Right lobe of liver (tissue), 4 donors: ENCODE measurements around the gene THAP8.

Experiments
- POLR2A ChIP-seq: fragments of 450-650 bp; IDR thresholded peaks from one replicate; pipeline ENCODE4 v1.6.1; 2017; ENCODE audit warnings: antibody characterized with exemption, mild to moderate bottlenecking
- TF ChIP-seq, protein P1 (sequence below), 4 donors: fragments of 200-600 bp in 3 of 4; fragments of 450-650 bp in 1 of 4; IDR thresholded peaks; one replicate each; pipeline versions ENCODE4 v1.5.1 to v1.8.0; 2016 to 2022; ENCODE audit warnings: antibody characterized with exemption in 4 of 4, mild to moderate bottlenecking in 2 of 4
- donor health status: DM: no; HTN: no; CAD: no.
- donor health status: DM: no; HTN: no; CAD: no.
- donor health status: DM: no; HTN: yes; CAD: no.

DNA sequence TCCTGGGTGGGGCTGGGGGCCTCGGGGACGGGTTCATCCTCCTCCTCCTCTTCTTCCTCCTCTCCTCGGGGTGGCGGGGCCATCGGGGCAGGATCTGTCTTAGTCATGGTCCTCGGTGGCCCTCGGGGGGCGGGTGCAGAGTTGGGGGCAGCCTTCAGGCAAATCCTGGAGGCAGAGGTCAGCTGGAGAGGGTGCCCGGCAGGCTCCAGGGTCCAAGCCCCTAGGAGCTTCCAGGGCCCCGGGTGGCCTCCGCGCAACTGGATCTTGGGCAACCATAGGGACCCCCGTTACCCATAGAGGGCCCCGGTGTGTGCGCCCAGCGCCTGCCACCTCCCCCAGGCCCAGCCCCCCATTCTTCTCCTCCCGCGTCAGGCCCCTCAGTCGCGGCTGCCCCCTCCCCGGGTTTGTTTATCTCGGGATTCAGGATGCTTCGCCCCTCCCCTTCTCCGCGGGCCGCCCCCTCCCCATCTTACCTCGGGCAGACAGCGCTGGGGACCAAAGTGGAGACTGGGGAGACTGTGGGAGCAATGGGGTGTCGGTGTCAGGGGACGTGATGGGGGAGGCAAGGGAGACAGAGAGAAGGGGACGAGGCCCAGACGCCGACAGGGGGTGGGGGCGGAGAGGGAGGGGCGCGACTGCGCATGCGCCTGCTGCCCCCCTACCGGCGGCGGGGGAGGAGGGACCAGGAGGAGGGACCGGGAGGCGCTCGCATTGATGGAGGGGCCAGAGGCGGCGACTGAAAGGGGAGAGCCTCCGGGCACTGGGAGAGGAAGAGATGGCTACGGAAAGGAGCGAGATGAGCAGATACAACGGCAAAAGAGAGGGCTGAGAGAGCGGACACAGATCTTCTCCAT, 21.6 kb downstream of the THAP8 start, which contains the start of gene CLIP3:
- TF ChIP-seq, protein P1, sequence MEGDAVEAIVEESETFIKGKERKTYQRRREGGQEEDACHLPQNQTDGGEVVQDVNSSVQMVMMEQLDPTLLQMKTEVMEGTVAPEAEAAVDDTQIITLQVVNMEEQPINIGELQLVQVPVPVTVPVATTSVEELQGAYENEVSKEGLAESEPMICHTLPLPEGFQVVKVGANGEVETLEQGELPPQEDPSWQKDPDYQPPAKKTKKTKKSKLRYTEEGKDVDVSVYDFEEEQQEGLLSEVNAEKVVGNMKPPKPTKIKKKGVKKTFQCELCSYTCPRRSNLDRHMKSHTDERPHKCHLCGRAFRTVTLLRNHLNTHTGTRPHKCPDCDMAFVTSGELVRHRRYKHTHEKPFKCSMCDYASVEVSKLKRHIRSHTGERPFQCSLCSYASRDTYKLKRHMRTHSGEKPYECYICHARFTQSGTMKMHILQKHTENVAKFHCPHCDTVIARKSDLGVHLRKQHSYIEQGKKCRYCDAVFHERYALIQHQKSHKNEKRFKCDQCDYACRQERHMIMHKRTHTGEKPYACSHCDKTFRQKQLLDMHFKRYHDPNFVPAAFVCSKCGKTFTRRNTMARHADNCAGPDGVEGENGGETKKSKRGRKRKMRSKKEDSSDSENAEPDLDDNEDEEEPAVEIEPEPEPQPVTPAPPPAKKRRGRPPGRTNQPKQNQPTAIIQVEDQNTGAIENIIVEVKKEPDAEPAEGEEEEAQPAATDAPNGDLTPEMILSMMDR (IDR thresholded peaks at IDR 0.05) = peak in 1 of 4 donors; percentile 13
- TF ChIP-seq POLR2A = no peak
